ENCODE results near the gene LPAR2. TPM values are rescaled to one million over a fixed set of nuclear protein-coding genes. Genes with fewer than 3 reads are reported as not detected.

The LPAR2 gene
- total and polyA plus RNA-seq, 12 donors, result 0.25 to 1.9 (median 0.94) TPM; not detected in 1

- no peak for TF ChIP-seq CTCF (IDR thresholded peaks at IDR 0.05)
- Histone ChIP-seq H3K27me3 (no peaks in the 10 kb centered on the region), H3K4me1 (no peaks in the 10 kb centered on the region), H3K4me3 (no peak overlapping the region), H3K9me3 (no peaks in the 10 kb centered on the region), H3K27ac (no peak overlapping the region), H3K36me3 (no peaks in the 10 kb centered on the region)
- intact Hi-C loops (cut with DNase I), result no loop called here
- DNase-seq, result no peak
- ATAC-seq, result no peak
- 87 to 89% methylated on average over 6 of the region's 6 CpGs for WGBS, 2 donors
These were observed 49.8 kb downstream of the LPAR2 start for GRCh38 chr19:19578252-19578651.

GRCh38 chr19:19575411-19575810 is 52.6 kb downstream of the LPAR2 start:
- no peak for ATAC-seq

More at GRCh38 chr19:19575411-19575810, 52.6 kb downstream of the LPAR2 start:
- Histone ChIP-seq H3K36me3 (no peaks in the 10 kb centered on the region), H3K4me3 (no peak overlapping the region), H3K27me3 (no peaks in the 10 kb centered on the region), H3K27ac (no peak overlapping the region), H3K9me3 (no peaks in the 10 kb centered on the region), H3K4me1 (no peaks in the 10 kb centered on the region)
- intact Hi-C loops (cut with DNase I), result no loop called here
- no peak for TF ChIP-seq CTCF (IDR thresholded peaks at IDR 0.05)
- 76 to 77% methylated on average over 6 of the region's 6 CpGs for WGBS, 2 donors
- no peak for DNase-seq

Other genes with a start within 250 kb of the LPAR2 start
- 10 to 100 TPM; 22.1 to 48.5 (median 26.0) TPM for gene GATAD2A, start 222.5 kb downstream of the LPAR2 start, total RNA-seq
- gene GATAD2A, start 222.5 kb downstream of the LPAR2 start, polyA plus RNA-seq, result 10 to 100 TPM in 1 of 2 donors, 1 to 10 TPM in 1; 7.5 to 13.3 TPM
- gene TSSK6, start 112.7 kb downstream of the LPAR2 start, total RNA-seq, result 1 to 10 TPM in 1 of 10 donors, under 1 TPM in 8, not detected in 1; 0.23 to 1.2 (median 0.45) TPM
- under 1 TPM; 0.29 to 0.49 TPM for gene TSSK6, start 112.7 kb downstream of the LPAR2 start, polyA plus RNA-seq
- 1,000 to 10,000 TPM in 9 of 10 donors, 100 to 1,000 TPM in 1; 856 to 1,274 (median 1,129) TPM for gene NDUFA13, start 112.0 kb downstream of the LPAR2 start, total RNA-seq
- 1,000 to 10,000 TPM; 1,172 to 1,278 TPM for gene NDUFA13, start 112.0 kb downstream of the LPAR2 start, polyA plus RNA-seq
- gene YJEFN3, start 99.3 kb downstream of the LPAR2 start, total RNA-seq, result 1 to 10 TPM; 2.1 to 4.1 (median 2.4) TPM
- gene YJEFN3, start 99.3 kb downstream of the LPAR2 start, polyA plus RNA-seq, result 10 to 100 TPM in 1 of 2 donors, 1 to 10 TPM in 1; 4.0 to 13.1 TPM
- under 1 TPM in 8 of 10 donors, not detected in 2; 0.09 to 0.61 (median 0.23) TPM for gene CILP2, start 90.0 kb downstream of the LPAR2 start, total RNA-seq
- under 1 TPM; 0.07 to 0.23 TPM for gene CILP2, start 90.0 kb downstream of the LPAR2 start, polyA plus RNA-seq
- 1 to 10 TPM in 1 of 10 donors, under 1 TPM in 2, not detected in 7; 0.25 to 1.2 (median 0.36) TPM for gene PBX4, start 9.5 kb downstream of the LPAR2 start, total RNA-seq
- gene PBX4, start 9.5 kb downstream of the LPAR2 start, polyA plus RNA-seq, result under 1 TPM; 0.06 to 0.51 TPM
- 10 to 100 TPM in 1 of 10 donors, 1 to 10 TPM in 9; 1.4 to 11.8 (median 2.4) TPM for gene GMIP, start 15.4 kb upstream of the LPAR2 start, total RNA-seq
- 1 to 10 TPM; 1.6 to 2.5 TPM for gene GMIP, start 15.4 kb upstream of the LPAR2 start, polyA plus RNA-seq
- gene ATP13A1, start 35.5 kb upstream of the LPAR2 start, total RNA-seq, result 10 to 100 TPM; 12.3 to 28.2 (median 18.4) TPM
- gene ATP13A1, start 35.5 kb upstream of the LPAR2 start, polyA plus RNA-seq, result 10 to 100 TPM; 23.2 to 34.5 TPM
- 1 to 10 TPM; 2.5 to 5.7 (median 3.8) TPM for gene ZNF101, start 40.6 kb upstream of the LPAR2 start, total RNA-seq
- gene ZNF101, start 40.6 kb upstream of the LPAR2 start, polyA plus RNA-seq, result 1 to 10 TPM; 3.1 to 6.9 TPM
- 1 to 10 TPM; 2.8 to 6.6 (median 4.1) TPM for gene ZNF14, start 104.9 kb upstream of the LPAR2 start, total RNA-seq
- gene ZNF14, start 104.9 kb upstream of the LPAR2 start, polyA plus RNA-seq, result 1 to 10 TPM; 1.8 to 3.8 TPM
- gene ZNF506, start 193.5 kb upstream of the LPAR2 start, total RNA-seq, result 10 to 100 TPM; 11.1 to 17.0 (median 13.4) TPM
- 1 to 10 TPM; 3.3 to 8.6 TPM for gene ZNF506, start 193.5 kb upstream of the LPAR2 start, polyA plus RNA-seq
- 10 to 100 TPM in 5 of 10 donors, 1 to 10 TPM in 5; 4.8 to 13.0 (median 9.2) TPM for gene ZNF253, start 237.7 kb upstream of the LPAR2 start, total RNA-seq
- 1 to 10 TPM; 2.4 to 6.2 TPM for gene ZNF253, start 237.7 kb upstream of the LPAR2 start, polyA plus RNA-seq